ENCODE results near the gene RNASEH2A. TPM values are rescaled to one million over a fixed set of nuclear protein-coding genes. Genes with fewer than 3 reads are reported as not detected.

Gene RNASEH2A
- total RNA-seq, result 9.2 and 14.7 TPM in 2 replicates

DNA sequence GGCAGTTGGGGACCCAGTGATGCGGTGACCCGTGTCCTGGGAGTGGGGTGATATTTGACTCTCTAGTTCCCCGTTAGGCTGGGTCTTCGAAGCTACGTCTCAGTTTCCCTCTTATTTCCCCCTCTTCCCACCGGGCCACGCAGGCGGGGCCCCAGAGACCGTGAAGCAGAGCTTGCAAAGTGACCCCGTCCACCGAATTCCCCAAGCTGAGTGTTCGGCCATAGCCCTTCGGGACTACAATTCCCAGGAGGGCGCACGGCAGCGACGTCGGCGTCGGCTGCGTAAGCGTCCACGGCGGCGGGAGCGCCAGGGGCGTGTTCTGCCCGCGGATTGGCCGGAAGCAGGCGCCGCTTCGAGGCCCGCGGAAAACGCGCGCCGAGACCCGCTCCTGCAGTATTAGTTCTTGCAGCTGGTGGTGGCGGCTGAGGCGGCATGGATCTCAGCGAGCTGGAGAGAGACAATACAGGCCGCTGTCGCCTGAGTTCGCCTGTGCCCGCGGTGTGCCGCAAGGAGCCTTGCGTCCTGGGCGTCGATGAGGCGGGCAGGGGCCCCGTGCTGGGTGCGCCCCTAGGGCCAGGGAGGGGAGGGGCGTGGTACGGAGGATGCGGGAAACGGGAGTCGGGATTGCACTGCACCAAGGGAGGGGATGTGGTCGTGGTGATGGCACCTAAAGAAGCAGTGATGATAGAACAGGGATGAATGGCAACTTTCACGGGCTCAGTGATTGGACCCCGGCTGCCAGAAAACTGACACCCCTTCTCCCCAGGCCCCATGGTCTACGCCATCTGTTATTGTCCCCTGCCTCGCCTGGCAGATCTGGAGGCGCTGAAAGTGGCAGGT, at the start of gene RNASEH2A:
Gene RNASEH2A (plus strand): TSS at position 343 of the 840 bp plus-strand sequence. CDS start 90 bp downstream, at position 433.

GRCh38 chr19:12774588-12775555, 31.5 kb upstream of the RNASEH2A start, which contains the start of gene HOOK2:
Gene HOOK2, minus strand, starts transcription at chr19:12775552. Its CDS starts 103 bp downstream, at chr19:12775449.

GRCh38 chr19:12791345-12792050, 14.9 kb upstream of the RNASEH2A start, which contains the start of gene JUNB:
Gene JUNB, plus strand, starts transcription at chr19:12791486. Its CDS starts 286 bp downstream, at chr19:12791772.

DNA sequence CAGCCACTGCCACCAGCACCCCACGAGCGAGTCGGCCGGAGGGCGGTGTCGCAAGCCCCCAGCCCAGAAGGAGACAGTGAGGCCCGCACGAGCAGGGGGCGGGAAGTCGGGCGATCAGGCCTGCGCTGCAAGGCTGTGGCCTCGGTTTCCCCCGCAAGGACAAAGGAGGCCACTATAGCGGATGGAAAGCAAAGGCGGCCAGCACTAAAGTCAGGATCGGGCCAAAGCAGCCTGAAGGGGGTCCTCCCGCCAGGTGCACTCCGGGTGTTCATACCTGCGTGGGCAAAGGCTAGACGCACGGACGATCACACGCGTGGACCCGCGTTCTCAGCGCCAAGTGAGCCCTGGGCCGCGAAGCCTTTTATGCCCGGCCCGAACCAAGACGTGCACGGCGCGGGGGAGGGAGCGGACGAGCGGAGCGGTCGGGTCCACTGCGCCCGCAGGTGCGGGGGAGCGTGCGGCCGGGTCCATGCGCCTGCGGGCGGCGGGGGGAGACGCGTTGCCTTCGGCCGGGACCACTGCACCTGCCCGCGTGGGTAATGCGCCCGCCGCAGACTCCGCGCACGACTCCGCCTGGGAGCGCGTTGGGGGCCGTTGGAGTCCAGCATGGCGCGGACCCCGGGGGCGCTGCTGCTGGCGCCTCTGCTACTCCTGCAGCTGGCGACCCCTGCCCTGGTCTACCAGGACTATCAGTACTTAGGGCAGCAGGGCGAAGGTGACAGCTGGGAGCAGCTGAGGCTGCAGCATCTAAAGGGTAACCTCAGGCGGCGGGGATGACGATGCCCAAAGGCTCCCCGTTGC, 4.7 kb upstream of the RNASEH2A start, which contains the start of the genes PRDX2 and THSD8:
Gene PRDX2 (minus strand): TSS at position 335 of the 801 bp plus-strand sequence. CDS start 539 bp downstream, outside the sequence.
Gene THSD8 (plus strand): TSS at position 604 of the 801 bp plus-strand sequence. CDS start 3 bp downstream, at position 607.

GRCh38 chr19:12834566-12834943, 28.2 kb downstream of the RNASEH2A start, which contains the start of gene RTBDN:
Gene RTBDN, minus strand, starts transcription at chr19:12834579. Its CDS starts 4,600 bp downstream, at chr19:12829979.

GRCh38 chr19:12838182-12838885, 31.9 kb downstream of the RNASEH2A start, which contains the start of gene MAST1:
Gene MAST1, plus strand, starts transcription at chr19:12838515. Its CDS starts 58 bp downstream, at chr19:12838573.

Other genes starting within 250 kb of the RNASEH2A start
- 7.0 and 7.7 TPM in 2 replicates for gene ZNF490, start 195.8 kb upstream of the RNASEH2A start, total RNA-seq
- 7.2 and 13.6 TPM in 2 replicates for gene ZNF791, start 195.7 kb upstream of the RNASEH2A start, total RNA-seq
- gene MAN2B1, start 139.8 kb upstream of the RNASEH2A start, total RNA-seq, result 42.8 and 58.8 TPM in 2 replicates
- gene WDR83, start 139.8 kb upstream of the RNASEH2A start, total RNA-seq, result 6.3 and 11.7 TPM in 2 replicates
- 63.4 and 72.7 TPM in 2 replicates for gene DHPS, start 124.7 kb upstream of the RNASEH2A start, total RNA-seq
- gene GNG14, start 118.6 kb upstream of the RNASEH2A start, total RNA-seq, result not detected in 2 replicates
- gene FBXW9, start 110.0 kb upstream of the RNASEH2A start, total RNA-seq, result 8.2 and 8.7 TPM in 2 replicates
- gene TNPO2, start 82.7 kb upstream of the RNASEH2A start, total RNA-seq, result 28.4 and 29.4 TPM in 2 replicates
- 110 and 143 TPM in 2 replicates for gene TRIR, start 71.9 kb upstream of the RNASEH2A start, total RNA-seq
- 72.9 and 77.6 TPM in 2 replicates for gene GET3, start 69.1 kb upstream of the RNASEH2A start, total RNA-seq
- not detected in 2 replicates for gene BEST2, start 54.8 kb upstream of the RNASEH2A start, total RNA-seq
- gene HOOK2, start 31.0 kb upstream of the RNASEH2A start, total RNA-seq, result 40.9 and 52.3 TPM in 2 replicates
- 221 and 311 TPM in 2 replicates for gene JUNB, start 15.1 kb upstream of the RNASEH2A start, total RNA-seq
- gene PRDX2, start 4.8 kb upstream of the RNASEH2A start, total RNA-seq, result 178 and 246 TPM in 2 replicates
- gene THSD8, start 4.5 kb upstream of the RNASEH2A start, total RNA-seq, result not detected in 2 replicates
- not detected in 2 replicates for gene RTBDN, start 28.0 kb downstream of the RNASEH2A start, total RNA-seq
- gene MAST1, start 31.9 kb downstream of the RNASEH2A start, total RNA-seq, result 0.43 and 1.4 TPM in 2 replicates
- gene DNASE2, start 74.9 kb downstream of the RNASEH2A start, total RNA-seq, result 25.8 and 48.2 TPM in 2 replicates
- 0.24 TPM in 1 of 2 replicates, not detected in the other for gene KLF1, start 80.6 kb downstream of the RNASEH2A start, total RNA-seq
- gene GCDH, start 84.6 kb downstream of the RNASEH2A start, total RNA-seq, result 21.5 and 28.9 TPM in 2 replicates
- gene SYCE2, start 112.7 kb downstream of the RNASEH2A start, total RNA-seq, result not detected in 2 replicates
- 77.2 and 78.3 TPM in 2 replicates for gene FARSA, start 127.1 kb downstream of the RNASEH2A start, total RNA-seq
- gene CALR, start 132.0 kb downstream of the RNASEH2A start, total RNA-seq, result 522 and 1,123 TPM in 2 replicates
- 71.6 and 126 TPM in 2 replicates for gene RAD23A, start 139.3 kb downstream of the RNASEH2A start, total RNA-seq
- gene GADD45GIP1, start 150.6 kb downstream of the RNASEH2A start, total RNA-seq, result 16.8 and 22.9 TPM in 2 replicates
- 0.24 TPM in 1 of 2 replicates, not detected in the other for gene DAND5, start 163.0 kb downstream of the RNASEH2A start, total RNA-seq
- gene NFIX, start 188.9 kb downstream of the RNASEH2A start, total RNA-seq, result 8.7 and 16.6 TPM in 2 replicates

All from tracheal epithelial cell (primary cell).